Measurements from ENCODE around the gene SPIB.
"Not testable (repeated sequence)": the region's sequence is repeated elsewhere in the genome, so short reads cannot be mapped to it uniquely, and the experiment has no call there.

Gene SPIB

GRCh38 chr19:50447750-50448149 is 29.0 kb downstream of the SPIB start:
- DNase-seq = no peak

DNA sequence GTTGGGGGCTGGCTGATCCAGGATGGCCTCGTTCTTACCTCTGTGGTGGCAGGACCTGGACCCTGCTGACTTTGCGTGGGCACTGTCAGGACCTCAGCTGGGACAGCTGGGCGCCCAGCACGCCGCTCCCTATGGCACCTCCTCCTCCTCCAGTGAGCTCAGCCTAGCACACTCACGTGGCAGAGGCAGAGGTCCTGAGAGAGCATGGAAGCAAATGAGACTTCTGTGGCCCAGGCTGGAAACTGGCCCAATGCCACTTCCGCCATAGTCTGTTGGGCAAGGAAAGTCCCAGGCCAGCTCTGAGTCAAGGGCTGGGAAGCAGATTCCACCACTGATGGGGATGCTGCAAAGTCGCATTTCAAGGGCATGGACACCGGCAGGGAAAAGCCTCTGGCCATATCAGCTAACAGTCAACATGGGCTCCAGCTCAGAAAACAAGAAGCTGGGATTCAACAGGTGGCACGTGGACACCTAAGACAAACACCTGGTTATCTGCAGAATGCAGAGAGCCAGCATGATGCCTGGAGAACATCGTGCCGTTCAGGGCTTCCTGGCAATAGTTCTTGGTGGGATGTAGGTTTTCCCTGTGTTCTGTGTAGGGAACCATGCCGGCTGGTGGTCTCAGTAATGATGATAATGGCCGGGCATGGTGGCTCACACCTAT is 30.6 kb downstream of the SPIB start:
- DNase-seq = no peak

DNA sequence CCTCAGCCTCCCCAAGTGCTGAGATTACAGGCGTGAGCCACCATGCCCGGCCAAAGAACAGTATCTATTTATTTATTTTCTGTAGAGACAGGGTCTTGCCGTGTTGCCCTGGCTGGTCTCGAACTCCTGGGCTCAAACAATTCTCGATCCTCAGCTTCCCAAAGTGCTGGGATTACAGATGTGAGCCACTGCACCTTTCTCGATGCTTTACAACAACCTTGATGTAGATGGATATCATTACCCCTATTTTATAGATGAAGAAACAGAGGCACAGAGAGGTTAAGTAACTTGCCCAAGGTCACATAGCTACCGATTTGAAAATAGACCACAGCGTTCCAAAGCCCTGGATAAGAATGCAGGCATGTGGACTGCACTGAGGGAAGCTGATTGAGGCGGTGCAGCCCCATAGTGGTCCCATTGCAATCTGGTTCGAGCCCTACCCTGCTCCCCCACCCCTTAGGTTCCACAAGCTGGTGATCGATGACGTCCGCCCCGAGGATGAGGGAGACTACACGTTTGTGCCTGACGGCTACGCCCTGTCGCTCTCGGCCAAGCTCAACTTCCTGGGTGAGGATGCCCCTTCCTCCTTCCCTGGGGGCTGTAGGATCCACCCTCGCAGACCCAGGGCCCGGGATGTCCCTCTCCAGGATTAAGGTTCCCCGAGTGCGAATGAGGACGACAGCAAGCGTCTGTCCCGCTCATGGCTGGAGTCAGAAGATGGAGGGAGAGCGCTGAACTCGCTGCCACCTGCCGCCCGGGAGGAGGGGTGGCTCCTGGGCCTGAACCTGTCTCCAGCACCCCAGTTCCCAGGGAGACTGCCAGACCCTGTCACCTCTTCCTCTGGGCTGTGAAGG is 31.9 kb downstream of the SPIB start:
- no peak for DNase-seq

GRCh38 chr19:50451223-50451534 is 32.4 kb downstream of the SPIB start:
- DNase-seq = no peak

DNA sequence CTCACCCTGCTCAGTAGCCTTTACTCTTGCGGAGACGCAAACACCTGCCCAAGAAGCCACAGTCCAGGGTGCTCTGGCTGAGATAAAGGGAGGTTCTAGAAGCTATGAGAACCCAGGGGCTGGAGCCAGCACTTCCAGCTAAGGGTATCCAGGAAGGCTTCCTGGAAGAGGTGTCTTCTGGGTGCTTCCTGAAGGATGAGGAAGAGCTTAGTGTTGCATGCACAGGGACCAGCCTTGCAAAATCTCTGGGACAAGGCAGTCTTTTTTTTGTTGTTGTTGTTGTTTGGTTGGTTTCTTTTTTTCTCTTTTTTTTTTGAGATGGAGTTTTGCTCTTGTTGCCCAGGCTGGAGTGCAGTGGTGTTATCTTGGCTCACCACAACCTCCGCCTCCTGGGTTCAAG is 34.5 kb downstream of the SPIB start:
- no peak for DNase-seq

DNA sequence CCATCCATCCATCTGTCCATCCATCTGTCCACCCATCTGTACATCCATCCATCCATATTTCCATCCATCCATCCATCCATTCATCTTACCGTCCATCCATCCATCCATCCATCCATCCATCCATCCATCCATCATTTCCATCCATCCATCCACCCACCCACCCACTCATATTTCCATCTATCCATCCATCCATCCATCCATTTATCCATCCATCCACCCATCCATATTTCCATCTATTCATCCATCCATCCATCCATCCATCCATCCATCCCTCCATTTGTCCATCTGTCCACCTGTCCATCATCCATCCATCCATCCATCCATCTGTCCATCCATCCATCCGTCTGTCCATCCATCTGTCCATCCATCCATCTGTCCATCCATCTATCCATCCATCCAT is 37.3 kb downstream of the SPIB start:
- DNase-seq = no peak

DNA sequence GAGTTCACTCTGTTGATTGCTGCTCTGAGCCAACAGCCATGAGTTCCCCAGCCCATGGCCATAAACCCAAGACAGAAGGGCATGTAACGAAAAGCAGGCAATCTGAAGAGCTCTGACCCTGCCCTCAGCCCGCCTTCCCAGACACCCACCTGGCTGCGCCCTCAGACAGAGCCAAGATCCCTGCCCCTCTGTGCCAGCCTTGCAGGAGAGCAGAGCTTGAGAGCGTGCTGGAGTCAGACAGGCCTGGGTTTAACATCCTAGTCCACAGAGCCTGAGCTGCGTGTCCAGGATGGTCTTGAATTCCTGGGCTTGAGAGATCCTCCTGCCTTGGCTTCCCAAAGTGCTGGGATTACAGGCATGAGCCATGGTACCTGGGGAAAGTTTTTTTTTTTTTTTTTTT is 38.6 kb downstream of the SPIB start:
- DNase-seq = no peak

DNA sequence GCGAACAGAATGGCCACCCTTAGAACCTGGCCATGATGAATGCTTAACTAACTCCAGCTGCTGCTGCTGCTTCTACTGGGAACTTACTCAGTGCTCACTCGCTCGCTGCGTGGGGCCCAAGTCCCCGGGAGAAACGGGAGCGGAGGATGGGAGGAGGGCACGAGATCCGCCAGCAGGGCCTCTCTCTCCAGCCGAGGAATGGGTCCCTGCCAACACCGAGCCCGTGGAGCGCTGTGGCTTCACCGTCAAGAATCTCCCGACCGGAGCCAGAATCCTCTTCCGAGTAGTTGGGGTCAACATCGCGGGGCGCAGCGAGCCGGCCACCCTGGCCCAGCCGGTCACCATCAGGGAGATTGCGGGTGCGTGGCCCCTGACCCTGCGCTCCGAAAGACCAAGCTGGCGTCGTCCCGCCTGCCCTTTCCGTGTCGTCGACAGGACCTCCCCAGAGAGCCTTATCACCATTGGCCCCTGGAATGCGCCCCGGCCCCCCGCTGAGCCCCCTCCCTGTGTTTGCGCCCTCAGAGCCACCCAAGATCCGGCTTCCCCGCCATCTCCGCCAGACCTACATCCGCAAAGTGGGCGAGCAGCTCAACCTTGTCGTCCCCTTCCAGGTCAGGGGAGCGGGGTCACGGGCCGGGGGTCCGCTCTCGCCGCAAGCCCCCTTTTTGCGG is 39.8 kb downstream of the SPIB start:
- DNase-seq = no peak

- DNase-seq = no peak
Measured at GRCh38 chr19:50459067-50459456, 40.3 kb downstream of the SPIB start.

GRCh38 chr19:50459638-50460037 is 40.9 kb downstream of the SPIB start:
- no peak for DNase-seq

GRCh38 chr19:50460161-50460765 is 41.5 kb downstream of the SPIB start:
- DNase-seq = no peak

DNA sequence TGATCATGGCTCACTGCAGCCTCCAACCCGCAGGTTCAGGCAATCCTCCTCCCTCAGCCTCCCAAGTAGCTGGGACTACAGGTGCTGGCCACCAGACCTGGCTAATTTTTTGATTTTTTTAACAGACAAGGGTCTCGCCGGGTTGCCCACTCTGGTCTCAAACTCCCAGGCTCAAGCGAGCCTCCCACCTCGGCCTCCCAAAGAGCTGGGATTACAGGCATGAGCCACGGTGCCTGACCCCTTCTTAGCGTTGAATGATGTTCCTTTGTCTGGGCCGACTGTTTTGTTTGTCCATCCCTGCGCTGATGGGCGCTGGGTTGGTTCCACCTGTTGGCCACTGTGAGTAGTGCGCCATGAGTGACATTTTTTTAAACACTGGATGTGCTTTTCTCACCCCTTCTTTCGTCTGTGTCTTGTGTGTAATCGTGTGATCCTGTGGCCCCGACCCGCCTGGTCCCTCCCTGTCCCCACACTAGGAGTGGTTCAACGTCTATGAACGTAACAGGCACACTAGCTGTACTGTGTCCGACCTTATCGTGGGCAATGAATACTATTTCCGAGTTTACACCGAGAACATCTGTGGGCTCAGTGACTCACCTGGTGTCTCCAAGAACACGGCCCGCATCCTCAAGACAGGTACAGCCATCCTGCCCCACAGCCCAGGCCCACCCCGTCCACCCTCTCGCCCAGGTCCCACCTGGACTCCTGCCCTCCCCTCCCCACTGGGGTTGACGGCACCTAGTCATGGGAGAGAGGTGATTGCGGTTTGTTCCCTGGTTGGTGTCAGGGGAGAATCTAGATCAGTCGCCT is 42.5 kb downstream of the SPIB start:
- peak; percentile 36 for DNase-seq

- no peak for DNase-seq
Measured at GRCh38 chr19:50462970-50463369, 44.2 kb downstream of the SPIB start.

DNA sequence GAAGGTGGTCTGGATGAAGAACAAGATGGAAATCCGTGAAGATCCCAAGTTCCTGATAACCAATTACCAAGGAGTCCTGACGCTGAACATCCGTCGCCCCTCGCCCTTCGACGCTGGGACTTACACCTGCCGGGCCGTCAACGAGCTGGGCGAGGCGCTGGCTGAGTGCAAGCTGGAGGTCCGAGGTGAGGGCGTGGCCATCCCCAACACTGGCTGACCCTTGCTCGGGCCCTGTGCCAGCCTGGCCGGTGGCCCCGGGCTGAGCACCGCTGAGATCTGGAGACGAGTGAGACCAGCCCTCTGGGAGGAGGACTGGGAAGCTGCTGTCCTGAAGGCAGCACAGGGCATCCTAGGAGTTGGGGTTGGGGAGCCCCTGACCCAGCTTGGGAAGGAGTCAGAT is 45.6 kb downstream of the SPIB start:
- DNase-seq = no peak

DNA sequence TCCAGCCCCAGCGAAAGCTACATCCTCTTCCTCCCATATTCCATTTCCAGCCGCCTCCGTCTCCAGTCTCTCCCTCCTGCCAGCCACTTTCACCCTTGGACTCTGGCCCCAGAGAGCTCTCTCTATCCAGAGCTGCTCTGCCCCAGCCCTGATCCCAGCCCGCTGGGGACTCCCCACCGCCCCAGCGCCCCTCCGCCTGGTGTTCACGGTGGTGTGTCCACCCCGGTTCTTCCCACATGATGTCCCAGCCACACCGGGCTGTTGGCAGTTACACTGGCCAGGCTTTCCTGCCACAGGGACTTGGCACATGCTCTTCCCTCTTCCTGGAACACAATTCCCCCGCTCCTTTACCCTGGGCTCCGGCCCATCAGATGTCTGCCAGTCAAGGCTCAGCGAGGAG is 46.3 kb downstream of the SPIB start:
- no peak for DNase-seq

GRCh38 chr19:50465986-50466705 is 47.4 kb downstream of the SPIB start:
- DNase-seq = no peak

GRCh38 chr19:50466706-50467039 is 47.9 kb downstream of the SPIB start:
- DNase-seq = no peak

DNA sequence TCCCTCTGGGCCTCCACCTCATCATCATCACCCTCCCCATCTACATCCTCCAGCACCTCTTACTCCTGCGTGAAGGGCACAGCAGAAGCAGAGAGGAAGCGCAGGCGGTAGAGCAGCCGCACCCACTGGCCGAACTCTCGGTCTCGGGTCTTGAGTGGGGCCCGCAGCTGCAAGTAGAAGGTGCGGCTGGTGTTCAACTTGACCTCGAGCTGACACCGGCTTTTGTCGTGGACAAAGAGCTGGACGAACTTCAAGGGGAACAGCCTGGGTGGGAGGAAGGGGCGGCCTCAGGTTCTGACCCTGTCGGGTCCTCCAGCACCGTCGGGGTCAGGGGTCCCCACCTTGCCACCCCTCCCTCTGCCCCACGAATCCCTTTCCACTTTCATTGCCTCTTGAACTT is 48.8 kb downstream of the SPIB start:
- no peak for DNase-seq

DNA sequence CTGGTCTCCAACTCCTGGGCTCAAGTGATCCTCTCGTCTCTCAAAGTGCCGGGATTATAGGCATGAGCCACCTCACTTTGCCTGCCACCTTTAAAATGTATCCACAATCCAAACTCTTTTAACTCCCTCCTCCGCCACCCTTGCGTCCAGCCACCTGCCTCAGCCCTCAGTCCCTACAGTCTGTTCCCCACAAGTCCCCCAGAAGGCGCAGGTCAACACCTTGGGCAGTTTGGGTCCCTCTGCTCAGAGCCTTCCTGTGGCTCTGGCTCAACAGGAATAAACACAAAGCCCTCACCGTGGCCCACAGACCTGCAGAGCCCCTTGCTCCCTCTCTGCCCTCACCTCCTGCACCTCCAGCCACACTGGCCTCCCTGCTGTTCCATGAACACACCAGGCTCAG is 50.1 kb downstream of the SPIB start:
- no peak for DNase-seq

- DNase-seq = not testable (repeated sequence)
Measured at GRCh38 chr19:50473336-50473735, 54.6 kb downstream of the SPIB start.

- DNase-seq = no peak
Measured at GRCh38 chr19:50475101-50475568, 56.4 kb downstream of the SPIB start.

DNA sequence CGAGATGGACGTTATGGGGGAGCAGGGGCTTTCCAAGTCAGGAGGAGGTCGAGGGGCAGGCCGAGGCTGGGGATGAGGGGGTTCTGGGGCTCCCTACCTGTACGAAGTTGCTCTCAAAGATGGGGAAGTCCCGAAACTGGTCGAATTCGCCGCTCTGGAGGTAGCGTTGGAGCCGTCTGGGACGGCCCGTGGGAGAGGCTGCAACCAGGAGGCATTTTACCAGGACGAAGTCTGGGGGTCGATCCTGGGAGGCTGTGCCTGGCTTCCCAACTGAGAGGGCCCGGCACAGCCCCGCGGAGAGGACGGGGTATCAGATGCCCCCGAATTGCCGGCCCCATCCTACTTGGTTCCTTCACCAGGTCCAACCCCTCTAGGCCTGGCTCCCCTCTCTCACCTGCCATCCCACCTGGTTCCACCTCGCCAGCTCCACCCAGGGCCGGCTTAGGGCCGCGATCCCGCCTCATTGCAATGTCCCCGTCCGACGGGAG is 57.0 kb downstream of the SPIB start:
- DNase-seq = no peak

Measured in central memory CD4-positive, alpha-beta T cell (primary cell).